Loucy (cell line): ENCODE data around the gene SVEP1.

Experiments
- H2AFZ ChIP-seq: fragments of 200-600 bp; sonication (generic); 2 replicates; pipeline ENCODE4 v1.6.0; 2016; ENCODE audit warnings: antibody characterized with exemption, mild to moderate bottlenecking, low read length, moderate library complexity
- H3F3A ChIP-seq: fragments of 200-600 bp; 2 replicates; pipeline ENCODE4 v1.6.0; 2016; ENCODE audit warnings: antibody characterized with exemption, low read depth, mild to moderate bottlenecking
- H3K27me3 ChIP-seq: fragments of 200-600 bp; sonication (generic); 2 replicates; pipeline ENCODE4 v1.6.1; 2014; ENCODE audit warnings: low read length, mild to moderate bottlenecking; ENCODE audit not compliant: insufficient read depth, poor library complexity, severe bottlenecking
- H3K36me3 ChIP-seq: fragments of 200-600 bp; sonication (generic); 2 replicates; pipeline ENCODE4 v1.6.1; 2016; ENCODE audit warnings: low read length; ENCODE audit not compliant: insufficient read depth
- H3K4me1 ChIP-seq: fragments of 200-600 bp; sonication (generic); 2 replicates; pipeline ENCODE4 v1.5.1; 2014; ENCODE audit warnings: low read length, mild to moderate bottlenecking; ENCODE audit not compliant: insufficient read depth, poor library complexity, severe bottlenecking
- H3K4me2 ChIP-seq: fragments of 200-600 bp; sonication (generic); 2 replicates; pipeline ENCODE4 v1.6.0; 2014; ENCODE audit warnings: antibody characterized with exemption, low read length, low read depth, mild to moderate bottlenecking; ENCODE audit not compliant: poor library complexity, severe bottlenecking
- H3K4me3 ChIP-seq: fragments of 200-600 bp; sonication (generic); 2 replicates; pipeline ENCODE4 v1.5.1; 2014; ENCODE audit warnings: low read length, mild to moderate bottlenecking, mixed read lengths; ENCODE audit not compliant: poor library complexity, severe bottlenecking
- H3K79me2 ChIP-seq: fragments of 200-600 bp; sonication (generic); 2 replicates; pipeline ENCODE4 v1.6.1; 2014; ENCODE audit warnings: low read length; ENCODE audit not compliant: insufficient read depth
- H3K9ac ChIP-seq: fragments of 200-600 bp; sonication (generic); 2 replicates; pipeline ENCODE4 v1.6.0; 2014; ENCODE audit warnings: mild to moderate bottlenecking, low read depth, low read length, moderate library complexity; ENCODE audit not compliant: poor library complexity, severe bottlenecking
- H3K9me2 ChIP-seq: fragments of 200-600 bp; sonication (generic); replicated peaks from 2 replicates; pipeline ENCODE4 v1.6.1; 2016; ENCODE audit warnings: low read depth, low read length, mixed read lengths
- H3K9me3 ChIP-seq: fragments of 200-600 bp; sonication (generic); 2 replicates; pipeline ENCODE4 v1.6.1; 2014; ENCODE audit warnings: mild to moderate bottlenecking, antibody characterized with exemption, low read length, low read depth; ENCODE audit not compliant: insufficient read depth
- H4K20me1 ChIP-seq: fragments of 200-600 bp; sonication (generic); 2 replicates; pipeline ENCODE4 v1.6.0; 2014; ENCODE audit warnings: antibody characterized with exemption, low read length, mild to moderate bottlenecking; ENCODE audit not compliant: insufficient read depth, poor library complexity, severe bottlenecking
- EZH2phosphoT487 ChIP-seq: fragments of 200-600 bp; IDR thresholded peaks from 2 replicates; pipeline ENCODE4 v1.6.1; 2018; ENCODE audit warnings: antibody characterized with exemption, mild to moderate bottlenecking, moderate library complexity, borderline replicate concordance
- TF ChIP-seq, protein P1 (sequence below): fragments of 200-600 bp; sonication (generic); conservative IDR thresholded peaks from 2 replicates; pipeline ENCODE4 v1.5.1; 2014; ENCODE audit warnings: mild to moderate bottlenecking, antibody characterized with exemption, low read length

The SVEP1 gene

DNA sequence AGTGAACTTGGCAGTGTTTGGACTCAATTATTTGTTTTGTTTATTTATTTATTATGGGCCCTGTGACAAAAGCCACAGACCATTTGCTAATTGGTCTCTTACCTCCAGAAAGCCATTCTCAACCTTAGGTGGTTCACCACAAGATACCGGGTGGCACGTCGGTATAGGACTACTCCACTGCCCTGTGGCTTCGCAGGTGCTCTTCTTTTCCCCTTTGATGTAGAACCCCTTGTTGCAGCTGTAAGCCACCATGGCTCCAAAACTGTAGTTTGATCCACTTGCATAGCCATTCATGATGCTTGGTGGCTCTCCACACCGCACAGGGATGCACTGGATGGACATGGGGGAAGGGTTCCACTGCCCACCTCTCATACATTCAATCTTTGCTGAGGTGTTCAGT, 168.6 kb downstream of the SVEP1 start:
- Histone ChIP-seq H3K9ac (no peak overlapping the region), H3K9me3 (no peaks in the 10 kb centered on the region; the same call in 1 of the 2 replicates), H3K4me3 (no peak overlapping the region), H3K9me2 (no peaks in the 10 kb centered on the region), H3F3A (no peaks in the 10 kb centered on the region), H3K4me2 (no peak overlapping the region), H3K27me3 (no peaks in the 10 kb centered on the region), H3K4me1 (no peaks in the 10 kb centered on the region), H4K20me1 (no peaks in the 10 kb centered on the region), H3K79me2 (no peaks in the 10 kb centered on the region), H3K36me3 (no peaks in the 10 kb centered on the region), H2AFZ (no peak overlapping the region)
- no peak for TF ChIP-seq EZH2phosphoT487
- TF ChIP-seq, protein P1, sequence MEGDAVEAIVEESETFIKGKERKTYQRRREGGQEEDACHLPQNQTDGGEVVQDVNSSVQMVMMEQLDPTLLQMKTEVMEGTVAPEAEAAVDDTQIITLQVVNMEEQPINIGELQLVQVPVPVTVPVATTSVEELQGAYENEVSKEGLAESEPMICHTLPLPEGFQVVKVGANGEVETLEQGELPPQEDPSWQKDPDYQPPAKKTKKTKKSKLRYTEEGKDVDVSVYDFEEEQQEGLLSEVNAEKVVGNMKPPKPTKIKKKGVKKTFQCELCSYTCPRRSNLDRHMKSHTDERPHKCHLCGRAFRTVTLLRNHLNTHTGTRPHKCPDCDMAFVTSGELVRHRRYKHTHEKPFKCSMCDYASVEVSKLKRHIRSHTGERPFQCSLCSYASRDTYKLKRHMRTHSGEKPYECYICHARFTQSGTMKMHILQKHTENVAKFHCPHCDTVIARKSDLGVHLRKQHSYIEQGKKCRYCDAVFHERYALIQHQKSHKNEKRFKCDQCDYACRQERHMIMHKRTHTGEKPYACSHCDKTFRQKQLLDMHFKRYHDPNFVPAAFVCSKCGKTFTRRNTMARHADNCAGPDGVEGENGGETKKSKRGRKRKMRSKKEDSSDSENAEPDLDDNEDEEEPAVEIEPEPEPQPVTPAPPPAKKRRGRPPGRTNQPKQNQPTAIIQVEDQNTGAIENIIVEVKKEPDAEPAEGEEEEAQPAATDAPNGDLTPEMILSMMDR = no peak

DNA sequence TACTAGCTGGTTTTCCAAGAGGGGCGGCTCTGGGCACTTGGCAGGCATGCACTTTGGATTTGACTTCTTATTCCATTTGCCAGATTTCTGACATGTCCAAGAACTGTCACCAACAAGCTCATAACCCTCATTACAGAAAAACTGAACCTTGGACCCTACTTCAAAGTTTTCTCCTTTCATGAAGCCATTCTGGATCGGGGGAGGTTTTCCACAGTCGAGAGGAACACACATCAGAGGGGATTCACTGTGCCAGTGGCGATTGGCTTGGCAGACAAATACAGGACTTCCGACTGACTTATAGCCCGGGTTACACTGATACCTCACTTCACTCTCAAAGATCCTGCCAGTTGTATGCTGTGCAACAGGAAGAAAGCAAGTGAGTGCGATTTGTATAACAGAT, 170.9 kb downstream of the SVEP1 start:
- no peak overlapping the region for H3K9ac ChIP-seq
- no peak overlapping the region for H3K4me3 ChIP-seq
- no peaks in the 10 kb centered on the region for H4K20me1 ChIP-seq
- H3K27me3 ChIP-seq = no peaks in the 10 kb centered on the region
- H3K36me3 ChIP-seq = no peaks in the 10 kb centered on the region
- TF ChIP-seq, protein P1 = no peak
- no peak for TF ChIP-seq EZH2phosphoT487
- no peaks in the 10 kb centered on the region for H3F3A ChIP-seq
- no peak overlapping the region for H3K4me2 ChIP-seq
- no peaks in the 10 kb centered on the region for H3K9me3 ChIP-seq
- no peaks in the 10 kb centered on the region for H3K4me1 ChIP-seq
- no peaks in the 10 kb centered on the region for H3K9me2 ChIP-seq
- H3K79me2 ChIP-seq = no peaks in the 10 kb centered on the region
- H2AFZ ChIP-seq = no peak overlapping the region

GRCh38 chr9:110405858-110406443, 173.6 kb downstream of the SVEP1 start:
- Histone ChIP-seq H3K4me3 (no peak overlapping the region), H2AFZ (no peak overlapping the region), H3K9me2 (no peaks in the 10 kb centered on the region), H3K27me3 (no peaks in the 10 kb centered on the region), H3K4me1 (no peaks in the 10 kb centered on the region), H3K79me2 (no peaks in the 10 kb centered on the region), H4K20me1 (no peaks in the 10 kb centered on the region), H3K9me3 (no peaks in the 10 kb centered on the region), H3F3A (no peaks in the 10 kb centered on the region), H3K4me2 (no peak overlapping the region), H3K9ac (no peak overlapping the region), H3K36me3 (no peaks in the 10 kb centered on the region)
- no peak for TF ChIP-seq EZH2phosphoT487
- TF ChIP-seq, protein P1 = no peak
